ENCODE data around the gene NIT1.

NIT1 gene, protein sequence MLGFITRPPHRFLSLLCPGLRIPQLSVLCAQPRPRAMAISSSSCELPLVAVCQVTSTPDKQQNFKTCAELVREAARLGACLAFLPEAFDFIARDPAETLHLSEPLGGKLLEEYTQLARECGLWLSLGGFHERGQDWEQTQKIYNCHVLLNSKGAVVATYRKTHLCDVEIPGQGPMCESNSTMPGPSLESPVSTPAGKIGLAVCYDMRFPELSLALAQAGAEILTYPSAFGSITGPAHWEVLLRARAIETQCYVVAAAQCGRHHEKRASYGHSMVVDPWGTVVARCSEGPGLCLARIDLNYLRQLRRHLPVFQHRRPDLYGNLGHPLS

DNA sequence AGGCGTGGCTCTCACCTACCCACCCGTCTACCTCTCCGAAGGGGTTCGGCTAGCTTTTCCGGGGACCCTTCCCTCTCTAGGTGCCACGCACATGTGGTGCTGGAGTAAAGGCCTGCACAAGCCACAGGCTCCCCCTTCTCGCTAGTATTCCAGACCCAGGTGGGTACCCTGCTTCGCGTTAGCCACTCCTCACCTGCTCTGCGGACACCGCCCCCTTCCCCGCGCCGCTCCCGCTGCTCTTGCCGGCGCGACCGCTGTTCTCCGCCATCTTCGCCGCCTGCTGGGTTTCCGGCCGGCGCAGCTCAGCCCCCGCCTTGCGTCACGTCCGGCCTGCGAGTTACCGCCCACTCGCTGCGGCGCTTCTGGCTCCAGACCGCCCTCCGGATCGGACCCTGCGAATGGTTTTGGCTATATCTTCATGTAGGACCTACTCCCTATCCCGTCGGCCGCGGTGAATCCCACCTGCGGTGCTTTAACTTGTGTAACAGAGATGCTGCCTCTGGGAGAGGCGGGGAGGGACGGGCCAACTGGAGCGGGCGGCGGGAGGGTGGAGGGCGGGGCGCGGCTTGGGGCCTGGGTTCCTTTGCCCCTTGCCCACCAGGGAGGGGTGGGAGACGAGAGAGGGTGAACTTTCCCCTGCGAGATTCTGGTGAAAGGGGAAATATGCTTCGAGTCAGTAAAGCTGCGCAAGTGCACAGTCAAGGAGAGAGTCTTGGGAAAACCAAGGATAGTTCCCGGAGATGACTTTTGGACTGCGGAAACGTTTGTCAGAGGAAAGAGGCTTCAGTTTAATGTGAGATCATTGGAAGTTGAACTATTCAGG is at the start of gene NIT1, which contains the start of gene PFDN2:
NIT1 (plus strand) TSS at position 347 of the 823 bp plus-strand sequence; CDS start at position 419, 72 bp downstream.
PFDN2 (minus strand) TSS at position 279 of the 823 bp plus-strand sequence; CDS start at position 268, 11 bp downstream.
- DNase-seq (ENCODE audit: low read depth, low spot score): peak; percentile 94

DNA sequence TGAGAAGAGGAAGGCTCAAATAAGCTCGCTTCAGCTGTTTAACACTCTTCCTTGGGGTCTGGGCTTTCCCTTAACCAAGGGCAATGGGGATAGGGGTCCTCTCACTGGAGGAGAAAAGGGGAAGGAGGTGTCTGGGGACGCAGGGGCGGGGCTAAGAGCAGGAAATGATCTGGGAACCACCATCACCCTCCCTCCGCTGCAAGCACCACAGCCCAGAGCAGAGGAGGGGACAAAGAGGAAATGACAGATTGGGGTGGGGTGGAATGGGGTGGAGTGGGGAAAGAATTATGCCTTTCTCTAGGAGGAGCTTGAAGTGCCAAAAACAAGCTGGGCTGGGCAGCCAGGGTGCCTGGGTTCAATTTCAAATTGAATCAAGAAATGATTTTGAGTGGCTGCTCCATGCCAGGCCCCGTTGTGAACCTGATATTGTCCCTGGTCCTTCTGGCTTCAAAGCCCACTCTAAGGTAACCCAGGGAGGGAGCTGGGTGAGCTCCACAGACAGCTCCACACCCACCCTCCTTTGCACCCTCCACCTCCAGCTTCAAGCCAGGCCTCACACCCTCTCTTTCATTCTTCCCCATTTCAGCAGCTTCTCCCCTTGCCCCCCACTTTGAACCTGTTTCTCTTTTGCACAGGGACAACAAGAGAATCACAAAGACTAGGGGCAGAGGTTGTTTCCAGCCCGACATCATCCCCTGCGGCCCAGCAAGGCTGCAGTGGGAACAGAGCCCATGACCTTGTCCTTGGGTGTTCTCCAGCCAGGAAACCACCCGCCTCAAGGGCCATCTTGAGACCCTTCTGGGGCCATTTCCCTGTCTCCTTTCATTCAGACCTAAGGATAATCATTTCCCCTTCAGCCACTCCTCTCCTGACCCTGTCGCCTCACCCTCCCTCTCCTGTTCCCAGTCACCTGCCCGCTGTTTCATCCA is 49.3 kb upstream of the NIT1 start:
- no peak for DNase-seq (ENCODE audit: low read depth, low spot score)

DNA sequence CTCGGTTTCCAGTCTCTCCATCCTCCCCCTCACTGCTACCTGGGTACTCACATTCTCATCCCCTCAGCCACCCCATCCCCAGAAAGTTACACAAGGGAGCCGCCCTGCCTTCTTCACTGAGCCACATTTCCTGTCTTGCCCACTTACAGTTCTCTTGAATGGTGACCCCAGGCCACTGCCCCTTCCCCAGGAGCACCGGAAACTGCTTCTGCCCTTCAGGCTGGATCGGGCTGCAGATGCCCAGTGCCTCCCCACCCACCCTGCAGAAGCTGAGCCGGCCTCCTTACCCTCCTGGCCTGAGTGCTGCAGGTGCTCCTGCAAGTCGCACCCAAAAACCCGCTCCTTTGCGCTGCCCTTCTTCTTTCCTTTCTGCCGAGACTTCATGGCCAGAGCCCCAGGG is 48.7 kb upstream of the NIT1 start:
- no peak for DNase-seq (ENCODE audit: low read depth, low spot score)

DNA sequence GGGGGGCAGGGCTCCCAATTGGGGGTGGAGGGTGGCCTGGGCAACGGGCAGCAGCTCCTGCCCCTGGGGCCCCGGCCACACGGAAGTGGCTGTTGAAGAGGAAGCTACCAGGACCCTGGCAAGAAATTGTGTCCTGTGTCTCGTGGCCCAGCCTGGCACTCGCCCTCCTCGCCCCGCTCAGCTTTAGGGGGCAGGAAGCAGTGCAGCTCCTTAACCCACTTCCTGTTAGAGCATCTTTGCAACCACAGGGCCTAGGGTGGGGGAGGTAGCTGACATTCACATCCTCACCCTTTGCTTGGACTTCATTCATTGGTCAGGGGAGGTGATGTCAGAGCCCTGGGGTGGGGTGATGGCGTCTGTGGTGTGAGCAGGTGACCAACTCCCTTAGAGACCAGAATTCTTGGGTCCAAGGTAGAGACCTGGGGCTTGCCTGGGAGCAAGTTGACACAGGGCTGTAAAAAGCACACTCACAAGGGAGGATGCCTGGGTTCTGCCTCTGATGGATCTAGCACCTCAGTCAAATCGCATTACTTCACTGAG is 48.1 kb upstream of the NIT1 start, which contains the start of gene ARHGAP30:
ARHGAP30 (minus strand) TSS at position 161 of the 540 bp plus-strand sequence. CDS start 267 bp downstream, outside the sequence.
- no peak for DNase-seq (ENCODE audit: low read depth, low spot score)

DNA sequence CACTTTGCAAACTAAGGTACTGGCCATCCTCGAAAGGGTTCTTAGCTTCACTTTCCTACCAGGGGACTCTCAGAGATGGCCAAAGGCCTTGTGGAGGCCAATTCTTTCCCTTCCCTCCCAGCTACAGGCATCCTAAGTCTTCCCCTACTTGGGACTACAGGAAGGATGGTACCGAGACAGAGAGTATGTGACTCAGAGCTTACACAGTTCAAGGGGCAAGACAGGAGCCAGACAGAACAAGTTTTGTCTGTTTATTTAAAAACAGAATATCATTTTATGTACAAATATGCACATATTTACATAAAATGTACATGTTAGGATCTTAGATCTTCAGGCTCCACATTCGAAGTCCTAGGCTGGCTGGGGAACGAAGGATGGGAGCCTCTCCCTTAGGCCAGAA is 47.1 kb upstream of the NIT1 start:
- DNase-seq (ENCODE audit: low read depth, low spot score): no peak

DNA sequence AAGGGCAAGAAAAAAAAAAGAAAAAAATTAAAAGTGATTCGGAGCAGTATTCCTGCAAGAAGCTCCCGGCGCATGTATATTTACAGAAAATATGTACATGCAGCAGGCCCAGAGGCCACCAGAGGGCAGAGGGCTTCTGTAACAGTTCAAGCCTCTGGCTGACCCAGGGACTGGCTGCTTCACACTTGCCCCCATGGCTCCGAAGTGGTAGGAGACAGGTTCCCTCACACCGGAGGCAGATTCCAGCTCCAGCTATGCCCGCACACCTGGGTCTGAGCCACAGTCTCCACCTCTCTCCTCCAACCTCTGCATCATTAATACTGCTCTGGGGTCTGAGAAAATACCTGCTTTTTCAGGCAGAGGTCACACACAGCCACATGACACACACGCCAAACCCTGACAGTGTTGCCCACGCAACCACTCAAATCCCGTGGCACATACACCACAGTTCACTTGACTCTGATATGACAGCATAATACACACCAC is 46.0 kb upstream of the NIT1 start:
- peak; percentile 36 for DNase-seq (ENCODE audit: low read depth, low spot score)

DNA sequence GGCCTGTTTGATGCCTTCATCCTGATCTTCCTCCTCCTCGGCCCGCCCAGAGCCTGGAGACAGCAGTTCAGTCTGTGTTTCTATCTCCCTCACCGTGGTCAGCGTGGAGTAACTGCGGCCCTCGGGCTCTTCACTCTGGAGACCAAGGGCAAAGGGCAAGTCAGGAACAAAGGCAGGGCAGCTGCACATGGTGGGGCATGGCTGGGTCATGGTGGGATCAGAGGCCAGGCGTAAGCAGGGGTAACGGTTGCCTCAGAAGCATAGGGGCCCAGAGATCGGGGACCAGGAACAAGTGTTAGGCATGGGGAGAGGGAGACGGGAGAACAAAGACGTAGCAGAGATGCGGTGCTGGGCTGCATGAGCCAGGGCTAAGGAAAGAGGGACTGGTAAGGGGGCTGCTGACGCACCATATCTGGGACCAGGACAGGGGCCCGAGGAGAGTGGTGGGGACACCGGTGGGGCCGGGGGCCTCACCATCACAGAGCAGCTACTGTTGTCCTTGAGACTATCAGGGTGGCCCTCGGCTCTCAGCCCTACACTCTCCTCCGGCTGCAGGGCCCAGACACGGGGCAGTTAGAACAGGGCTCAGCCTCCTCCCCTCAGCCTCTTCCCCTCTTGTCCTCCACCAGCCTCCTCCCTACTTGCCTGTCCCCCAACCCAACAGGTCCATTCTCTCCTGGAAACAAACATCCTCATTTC is 45.0 kb upstream of the NIT1 start:
- no peak for DNase-seq (ENCODE audit: low read depth, low spot score)

DNA sequence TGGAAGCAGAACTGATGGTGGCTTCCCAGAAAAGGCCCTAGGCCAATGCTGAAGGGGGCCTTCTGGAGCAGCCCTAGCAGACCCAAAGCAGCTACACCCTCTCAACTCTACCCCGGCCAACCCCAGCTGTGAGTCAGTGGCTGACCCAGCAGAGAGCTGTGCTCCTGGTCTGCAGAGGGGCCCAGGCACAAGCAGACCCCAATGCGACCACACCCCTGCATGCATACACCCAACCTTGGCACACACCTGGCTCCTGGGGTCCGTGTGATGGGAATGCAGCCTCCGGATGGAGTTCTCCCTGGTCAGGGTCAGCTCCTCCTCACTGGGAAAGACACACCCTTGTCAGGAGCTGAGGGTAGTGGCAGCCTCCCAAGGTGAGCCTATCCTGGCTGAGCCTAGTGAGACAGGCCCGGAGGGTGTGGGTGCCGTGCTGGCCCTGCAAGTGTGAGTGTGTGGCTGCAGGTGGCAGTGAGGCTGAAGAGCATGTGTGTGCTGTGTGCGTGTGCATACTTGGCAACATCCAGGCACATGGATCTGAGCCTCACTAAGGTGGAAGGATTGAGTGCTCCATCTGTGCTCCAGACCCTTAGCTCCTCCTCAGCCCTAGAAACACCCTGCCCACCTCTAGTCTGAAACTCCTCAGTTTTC is 44.3 kb upstream of the NIT1 start:
- no peak for DNase-seq (ENCODE audit: low read depth, low spot score)

DNA sequence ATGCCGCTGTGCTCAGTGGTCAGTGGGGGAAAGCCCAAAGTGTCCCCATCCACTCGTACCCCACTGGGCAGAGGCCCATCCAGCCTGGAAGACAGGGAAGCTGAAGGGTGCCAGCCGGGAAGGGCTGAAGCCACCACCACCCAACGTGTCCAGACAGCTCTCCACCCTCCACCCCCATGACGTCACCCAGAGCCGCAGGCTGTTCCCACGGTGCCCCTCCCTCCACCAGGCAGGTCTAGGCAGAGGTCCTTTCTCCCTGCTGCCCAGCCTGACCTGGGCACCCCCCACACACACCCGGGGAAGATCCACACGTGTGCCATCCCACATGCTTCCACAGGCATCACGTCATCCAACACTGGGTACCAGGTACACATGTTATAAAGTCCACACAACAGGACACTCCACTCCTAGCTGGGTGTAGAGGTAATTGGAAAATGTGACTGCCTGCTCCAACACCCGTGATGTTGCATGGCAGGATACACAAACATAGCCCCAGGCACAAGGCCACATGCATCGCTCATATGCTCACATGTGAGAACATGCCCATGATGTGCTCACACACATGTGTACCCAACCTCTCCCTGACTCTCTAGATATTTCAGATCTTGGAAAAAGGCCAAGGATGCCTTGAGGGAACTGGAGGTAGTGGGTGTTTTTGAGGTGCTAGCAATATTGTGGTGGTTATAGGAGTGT is 43.1 kb upstream of the NIT1 start:
- DNase-seq (ENCODE audit: low read depth, low spot score): no peak

DNA sequence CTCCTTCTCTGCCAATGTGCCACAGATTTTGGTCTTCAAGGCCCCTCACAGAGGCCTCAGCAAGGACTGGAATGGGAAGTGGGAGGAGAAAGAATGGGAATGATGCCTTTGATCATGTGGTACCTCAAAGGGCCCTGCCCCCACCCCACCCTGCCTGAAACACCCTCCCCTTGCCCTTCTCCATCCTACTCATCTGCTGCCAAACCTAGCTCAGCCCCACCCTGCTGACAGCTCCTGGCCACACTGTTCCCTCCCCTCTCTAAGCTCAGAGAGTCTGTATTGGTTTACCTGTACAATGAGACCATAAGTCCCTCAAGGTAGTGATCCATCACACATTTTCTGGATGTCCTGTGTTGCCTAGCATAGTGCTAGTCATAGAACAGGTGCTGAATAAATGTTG is 41.5 kb upstream of the NIT1 start:
- DNase-seq (ENCODE audit: low read depth, low spot score): no peak

DNA sequence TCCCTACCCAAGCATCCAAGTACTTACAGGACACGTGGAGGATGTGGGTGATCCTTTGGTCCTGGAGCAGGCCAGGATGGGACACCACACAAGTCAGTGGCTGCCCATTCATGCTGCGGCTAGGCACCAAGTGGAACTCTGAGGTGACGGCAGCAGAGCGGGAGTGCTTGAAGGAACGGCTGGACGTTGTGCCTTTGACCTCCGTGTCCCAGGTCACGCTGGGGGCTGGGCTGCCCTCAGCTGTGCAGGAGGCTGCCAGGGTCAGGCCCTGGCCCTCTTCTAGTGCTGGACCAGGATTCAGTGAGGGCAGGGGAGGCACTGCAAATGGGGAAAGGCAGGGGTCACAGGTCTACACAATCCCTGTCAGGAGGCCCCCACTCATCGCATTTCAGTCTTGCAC is 40.5 kb upstream of the NIT1 start:
- no peak for DNase-seq (ENCODE audit: low read depth, low spot score)

DNA sequence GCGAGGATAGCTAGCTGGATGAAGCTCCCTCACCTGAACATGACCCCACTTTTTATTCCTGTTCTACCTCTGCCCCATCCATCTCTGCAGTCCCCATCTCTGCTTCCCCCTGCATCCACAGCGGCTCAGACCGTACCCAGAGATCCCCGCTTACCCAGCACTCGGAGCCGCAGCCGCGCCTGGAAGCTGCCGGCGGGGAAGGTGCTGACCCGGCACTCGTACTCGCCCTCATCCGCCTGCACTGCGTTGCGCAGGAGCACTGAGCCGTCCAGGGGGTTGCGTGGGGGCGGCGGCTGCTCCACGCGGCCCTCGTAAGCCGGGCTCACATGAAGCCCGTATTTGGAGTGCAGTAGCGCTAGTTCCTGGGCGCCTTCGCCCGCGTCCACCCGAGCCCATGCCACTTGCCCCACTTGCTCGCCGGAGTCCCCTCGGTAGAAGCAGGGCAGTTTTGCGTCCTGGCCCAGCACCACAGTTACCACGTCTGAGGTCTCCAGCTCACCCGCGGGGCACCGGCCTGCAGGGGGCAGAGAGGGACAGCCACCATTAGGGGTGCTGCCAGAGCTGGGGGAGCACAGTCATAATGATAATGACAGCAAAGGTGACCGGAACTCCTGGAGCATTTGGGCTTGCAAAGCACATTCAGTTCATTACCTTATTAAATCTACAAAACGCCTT is 38.3 kb upstream of the NIT1 start:
- DNase-seq (ENCODE audit: low read depth, low spot score): no peak

DNA sequence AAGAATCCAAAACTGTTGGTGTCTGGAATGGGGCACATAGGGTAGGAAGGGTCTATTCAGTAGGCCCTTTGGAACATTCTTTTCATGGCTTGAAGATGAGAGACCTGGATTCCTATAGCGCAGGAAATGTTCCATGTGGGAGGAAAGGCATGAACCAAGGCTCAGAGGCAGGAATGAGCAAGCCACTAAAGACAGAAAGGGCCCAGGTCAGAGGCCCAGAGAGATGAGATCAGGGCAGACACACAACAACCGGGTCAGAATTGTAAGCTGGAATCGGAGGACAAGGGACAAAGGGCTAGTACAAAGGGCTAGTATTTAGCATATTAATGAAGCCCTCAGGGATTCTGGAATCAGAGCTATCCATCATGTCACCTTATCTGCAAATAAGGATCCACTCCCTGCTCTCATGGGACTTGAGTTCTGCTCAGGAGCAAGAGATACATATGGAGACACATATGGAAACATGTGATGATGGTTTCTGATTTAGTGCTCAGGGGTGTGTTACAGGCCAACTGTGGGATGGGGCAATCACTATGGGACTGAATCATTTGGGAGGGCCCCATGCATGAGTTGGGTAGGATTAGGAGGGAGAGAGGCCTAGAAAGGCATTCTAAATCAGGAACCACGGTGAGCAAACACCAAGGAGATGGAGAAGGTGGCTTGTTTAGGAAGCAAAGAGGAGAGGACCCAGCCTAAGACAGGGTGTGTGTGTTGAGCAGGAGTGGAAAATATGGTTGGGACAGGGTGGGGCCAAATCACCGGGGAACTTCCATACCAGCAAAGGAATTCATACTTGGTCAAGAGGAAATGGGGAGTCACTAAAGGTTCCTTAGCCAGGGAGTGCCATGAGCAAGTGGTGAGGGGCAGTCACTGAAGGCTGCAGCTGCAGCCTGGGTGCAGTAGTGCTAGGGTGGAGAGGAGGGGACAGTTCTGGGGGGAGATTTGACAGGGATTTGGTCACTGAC is 37.2 kb upstream of the NIT1 start:
- peak; percentile 20 for DNase-seq (ENCODE audit: low read depth, low spot score)

DNA sequence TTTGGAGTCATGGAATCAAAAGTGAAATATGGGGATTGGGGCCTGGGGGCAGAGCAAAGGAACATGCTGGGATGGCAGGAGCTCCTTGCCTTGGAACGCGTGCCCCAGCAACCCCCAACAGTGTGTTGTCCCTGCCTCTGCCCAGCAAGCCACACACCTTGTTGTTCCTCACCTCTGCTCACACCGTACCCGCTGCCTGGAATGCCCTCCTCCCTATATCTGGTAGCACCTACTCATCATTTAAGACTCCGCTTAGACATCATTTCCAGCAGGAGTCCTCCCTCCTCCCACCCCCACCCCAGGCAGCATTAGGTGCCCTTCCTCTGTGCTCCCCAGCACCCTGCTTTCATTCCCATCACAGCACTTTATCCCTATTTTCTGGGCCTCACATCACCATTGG is 36.4 kb upstream of the NIT1 start:
- DNase-seq (ENCODE audit: low read depth, low spot score): no peak

DNA sequence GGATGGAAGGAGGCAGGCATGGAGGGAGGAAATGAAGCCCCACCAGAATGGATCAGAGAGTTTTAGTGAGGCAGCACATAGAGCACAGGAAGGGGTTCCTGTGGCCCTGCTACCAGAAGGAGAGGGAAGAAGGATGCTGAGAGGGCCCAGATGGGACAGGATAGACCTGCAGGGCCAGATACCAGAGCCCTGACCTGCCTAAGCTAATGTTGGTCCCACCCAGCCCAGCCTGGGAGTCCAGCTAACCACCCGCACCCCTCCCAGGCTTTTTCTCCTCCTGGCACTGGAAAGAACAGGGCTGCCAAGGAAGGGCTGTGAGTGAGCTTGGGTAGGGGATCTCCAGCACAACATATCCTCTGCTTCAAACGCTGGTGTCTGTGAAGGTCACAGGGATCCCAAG is 35.4 kb upstream of the NIT1 start:
- no peak for DNase-seq (ENCODE audit: low read depth, low spot score)

DNA sequence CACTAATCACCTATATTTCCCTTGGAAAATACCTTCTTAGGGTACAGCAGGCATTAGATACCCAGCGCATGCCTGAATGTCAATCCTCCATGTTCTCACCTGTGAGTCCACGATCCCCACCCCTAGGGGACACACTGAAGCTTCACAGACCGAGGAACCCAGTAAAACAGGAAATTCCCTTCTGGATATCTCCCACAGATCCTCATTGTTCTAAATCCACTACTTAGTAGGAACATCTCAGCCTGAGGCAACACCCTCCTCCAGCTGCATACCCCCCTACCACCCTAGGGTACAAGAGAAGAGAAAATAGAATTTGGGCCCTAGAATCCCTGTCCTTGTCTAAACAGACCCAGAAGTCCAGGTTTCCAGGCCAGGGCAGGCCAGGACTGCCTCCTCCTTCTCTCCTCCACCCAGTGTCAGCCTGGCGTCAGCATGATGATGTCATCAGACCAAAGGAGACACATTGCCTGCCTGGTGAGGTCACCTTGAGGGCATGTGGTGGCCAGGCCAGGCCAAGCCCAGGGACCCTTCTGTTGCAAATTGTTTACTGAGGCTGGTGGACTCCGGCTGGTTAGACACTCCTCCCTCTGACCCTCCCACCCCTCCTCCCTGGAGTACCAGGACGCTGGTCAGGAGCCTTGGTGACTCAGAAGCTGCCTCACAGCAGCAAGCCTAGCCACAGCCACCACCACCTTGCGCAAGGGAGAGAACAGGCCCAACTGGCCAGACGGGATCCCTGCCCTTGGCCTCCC is 34.7 kb upstream of the NIT1 start:
- DNase-seq (ENCODE audit: low read depth, low spot score): peak; percentile 91
